NK-92 (cell line): Measurements from ENCODE around the gene MRPS33.
"Not testable (repeated sequence)": the region's sequence is repeated elsewhere in the genome, so short reads cannot be mapped to it uniquely, and the experiment has no call there.

Experiments
- DNase-seq: peaks from one replicate; lab custom pipeline; 2025; ENCODE audit not compliant: unreplicated experiment; lab: John Stamatoyannopoulos, UW

Gene MRPS33

DNA sequence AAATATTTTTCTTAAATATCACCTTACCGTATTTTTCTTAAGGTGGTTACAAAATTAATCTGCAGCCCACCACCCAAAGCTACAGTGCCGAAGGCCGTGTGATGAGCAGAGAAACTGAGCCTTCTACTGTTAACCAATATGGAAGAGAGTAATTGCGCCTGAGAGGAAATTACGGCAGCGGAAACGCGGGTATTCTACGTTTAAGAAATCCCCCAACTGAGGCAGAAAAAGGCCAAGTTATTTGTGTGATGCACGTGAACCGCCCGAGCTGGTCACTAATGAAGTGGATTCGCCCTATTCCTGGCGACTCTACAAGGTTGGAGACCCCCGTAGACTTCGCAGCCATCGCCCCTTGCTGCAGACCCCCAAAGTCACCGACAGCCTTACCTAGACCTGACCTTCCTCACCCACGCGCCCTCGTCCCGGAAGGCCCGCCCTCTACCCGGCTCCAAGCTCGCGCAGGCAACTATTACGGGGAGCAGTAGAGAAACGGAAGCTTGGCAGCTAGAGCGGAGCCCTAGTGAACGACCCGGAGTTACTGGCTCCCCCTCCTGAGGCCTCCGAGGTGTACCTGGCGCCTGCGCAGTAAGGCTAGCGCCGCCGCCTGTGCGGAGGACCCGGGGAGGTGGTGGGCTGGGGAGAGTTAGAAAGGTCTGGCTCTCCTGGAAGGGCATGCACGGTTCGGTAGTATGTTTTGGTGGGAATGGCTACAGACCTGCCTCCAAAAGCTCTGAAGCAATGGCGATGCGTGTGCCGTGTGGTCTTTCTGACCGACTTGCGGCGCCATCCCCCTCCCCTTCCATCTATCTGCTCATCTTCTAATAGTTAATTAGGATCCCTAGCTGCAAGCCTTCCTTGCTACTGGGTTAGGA, at the start of gene MRPS33:
MRPS33 (minus strand) TSS at position 429 of the 872 bp plus-strand sequence. CDS start 4,319 bp downstream, outside the sequence.
- DNase-seq = peak; percentile 78

DNA sequence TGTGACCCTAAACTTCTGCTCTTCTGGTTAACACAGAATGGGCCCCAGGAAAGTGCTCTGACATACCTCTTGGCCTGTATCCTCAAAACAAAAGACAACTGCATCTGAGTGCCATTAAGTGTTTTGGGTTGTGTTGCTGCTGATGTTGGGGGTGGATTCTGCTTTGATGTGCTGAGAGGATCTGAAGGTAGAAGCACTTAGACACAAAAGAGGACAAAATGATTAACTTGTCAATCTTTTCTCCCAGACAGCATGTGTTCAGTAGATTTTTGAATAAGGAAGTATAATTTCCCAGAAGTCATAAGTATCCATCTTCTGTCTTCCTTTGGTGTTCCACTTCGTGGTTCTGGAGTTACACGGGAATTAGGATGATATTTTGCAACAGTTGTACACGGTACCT, 43.0 kb upstream of the MRPS33 start:
- DNase-seq = no peak

- no peak for DNase-seq
Observed at GRCh38 chr7:141055146-141055545, 40.4 kb upstream of the MRPS33 start.

- DNase-seq = no peak
Observed at GRCh38 chr7:141053626-141054025, 38.9 kb upstream of the MRPS33 start.

GRCh38 chr7:141045842-141046620, 31.3 kb upstream of the MRPS33 start:
- no peak for DNase-seq

GRCh38 chr7:141045126-141045841, 30.5 kb upstream of the MRPS33 start:
- no peak for DNase-seq

GRCh38 chr7:141043616-141044015, 28.9 kb upstream of the MRPS33 start:
- DNase-seq = no peak

DNA sequence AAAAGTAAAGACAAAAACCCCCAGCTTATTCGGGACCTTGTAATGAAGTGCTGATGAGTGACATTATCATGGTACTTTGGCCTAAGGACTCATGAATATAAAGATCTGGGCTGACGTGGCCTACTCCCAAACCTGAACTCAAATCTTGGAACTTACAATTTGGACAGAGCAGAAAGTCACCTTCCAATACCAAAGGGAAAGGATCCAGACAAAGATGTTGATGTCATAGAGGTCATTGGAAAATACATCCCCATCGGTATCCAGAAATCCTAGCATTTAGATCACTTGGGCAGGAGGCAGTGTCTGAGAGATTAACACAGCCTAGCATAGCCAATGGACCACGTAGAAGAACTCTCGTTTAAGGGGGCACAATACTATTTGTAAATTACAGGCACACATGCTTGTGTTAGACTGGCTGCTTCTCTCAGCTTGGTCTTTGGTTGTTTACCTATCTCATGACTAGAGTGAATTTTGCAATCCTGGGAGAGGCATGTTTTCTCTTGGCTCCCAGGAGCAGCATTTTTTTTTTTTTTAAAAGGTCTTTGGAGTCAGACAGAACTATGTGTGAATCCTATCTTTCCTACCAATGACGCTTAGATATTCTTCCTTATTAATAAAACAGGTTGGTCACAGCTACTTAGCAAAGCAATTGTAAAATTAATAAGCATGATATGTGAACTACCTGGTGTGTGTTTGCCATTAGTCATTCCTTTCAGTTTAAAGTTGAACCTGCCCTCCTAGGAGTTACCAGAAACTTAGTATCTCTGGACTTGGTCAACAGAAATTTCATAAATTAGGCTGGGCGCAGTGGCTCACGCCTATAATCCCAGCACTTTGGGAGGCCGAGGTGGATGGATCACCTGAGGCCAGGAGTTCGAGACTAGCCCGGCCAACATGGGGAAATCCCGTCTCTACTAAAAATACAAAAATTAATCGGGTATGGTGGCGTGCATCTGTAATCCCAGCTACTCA, 27.8 kb upstream of the MRPS33 start:
- no peak for DNase-seq

- no peak for DNase-seq
Observed at GRCh38 chr7:141039376-141039775, 24.6 kb upstream of the MRPS33 start.

DNA sequence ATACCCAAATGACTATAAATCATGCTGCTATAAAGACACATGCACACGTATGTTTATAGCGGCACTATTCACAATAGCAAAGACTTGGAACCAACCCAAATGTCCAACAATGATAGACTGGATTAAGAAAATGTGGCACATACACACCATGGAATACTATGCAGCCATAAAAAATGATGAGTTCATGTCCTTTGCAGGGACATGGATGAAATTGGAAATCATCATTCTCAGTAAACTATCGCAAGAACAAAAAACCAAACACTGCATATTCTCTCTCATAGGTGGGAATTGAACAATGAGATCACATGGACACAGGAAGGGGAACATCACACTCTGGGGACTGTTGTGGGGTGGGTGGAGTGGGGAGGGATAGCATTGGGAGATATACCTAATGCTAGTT, 23.3 kb upstream of the MRPS33 start:
- not testable (repeated sequence) for DNase-seq

GRCh38 chr7:141032539-141033323, 18.0 kb upstream of the MRPS33 start:
- not testable (repeated sequence) for DNase-seq

- no peak for DNase-seq
Observed at GRCh38 chr7:141028767-141029166, 14.0 kb upstream of the MRPS33 start.

DNA sequence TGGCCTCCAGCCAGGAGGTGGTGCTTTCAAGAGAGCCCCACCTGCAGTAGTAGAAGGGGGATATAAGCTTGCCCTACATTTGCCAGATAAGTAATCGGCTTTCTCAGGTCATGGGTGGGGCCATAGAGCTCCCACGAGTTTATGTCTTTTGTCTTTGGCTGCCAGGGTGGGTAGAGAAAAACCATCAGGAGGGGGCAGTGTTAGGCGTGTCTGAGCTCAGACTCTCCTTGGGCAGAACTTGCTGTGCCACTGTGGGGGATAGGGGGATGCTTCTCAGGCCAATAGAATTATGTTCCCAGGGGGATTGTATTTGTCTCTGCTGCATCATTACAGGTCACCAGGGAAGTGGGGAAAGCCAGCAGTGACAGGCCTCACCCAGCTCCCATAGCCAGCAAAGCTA, 12.3 kb upstream of the MRPS33 start:
- DNase-seq = no peak

DNA sequence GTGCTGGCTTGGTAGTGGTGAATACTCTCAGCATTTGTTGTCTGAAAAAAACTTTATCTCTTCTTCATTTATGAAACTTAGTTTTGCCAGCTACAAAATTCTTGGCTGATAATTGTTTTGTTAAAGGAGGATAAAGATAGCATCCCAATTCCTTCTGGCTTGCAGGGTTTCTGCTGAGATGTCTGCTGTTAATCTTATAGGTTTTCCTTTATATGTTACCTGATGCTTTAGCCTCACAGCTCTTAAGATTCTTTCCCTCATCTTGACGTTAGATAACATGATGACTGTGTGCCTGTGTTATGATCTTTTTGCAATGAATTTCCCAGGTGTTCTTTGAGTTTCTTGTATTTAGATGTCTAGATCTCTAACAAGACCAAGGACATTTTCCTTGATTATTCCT, 9.9 kb upstream of the MRPS33 start:
- no peak for DNase-seq

DNA sequence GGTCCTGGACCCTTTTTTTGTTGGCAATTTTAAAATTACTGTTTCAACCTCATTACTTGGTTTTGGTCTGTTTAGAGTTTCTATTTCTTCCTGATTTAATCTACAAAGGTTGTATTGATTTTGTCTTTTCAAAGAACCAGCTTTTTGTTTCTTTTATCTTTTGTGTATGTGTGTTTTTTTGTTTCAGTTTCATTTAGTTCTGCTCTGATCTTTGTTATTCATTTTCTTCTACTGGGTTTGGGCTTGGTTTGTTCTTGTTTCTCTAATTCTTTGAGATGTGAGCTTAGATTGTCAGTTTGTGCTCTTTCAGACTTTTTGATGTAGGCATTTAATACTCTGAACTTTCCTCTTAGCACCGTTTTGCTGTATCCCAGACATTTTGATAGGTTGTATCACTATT, 8.5 kb upstream of the MRPS33 start:
- no peak for DNase-seq

GRCh38 chr7:141017555-141017954, 2.8 kb upstream of the MRPS33 start:
- no peak for DNase-seq

- DNase-seq = no peak
Observed at GRCh38 chr7:141016349-141016748, 1.6 kb upstream of the MRPS33 start.

- no peak for DNase-seq
Observed at GRCh38 chr7:141014125-141014523, 628 bp downstream of the MRPS33 start.

- no peak for DNase-seq
Observed at GRCh38 chr7:141013345-141013715, 1.4 kb downstream of the MRPS33 start.
